H9 (cell line): ENCODE data around the gene CMTM2. TPM values are rescaled to one million over a fixed set of nuclear protein-coding genes. Genes with fewer than 3 reads are reported as not detected.

Source experiments
- DNase-seq: peaks from one replicate; pipeline ENCODE4 v3.0.0-alpha.2; 2017
- H2AFZ ChIP-seq: one replicate; pipeline ENCODE4 v1.6.1; 2013; ENCODE audit warnings: mild to moderate bottlenecking, low read length, control low read depth, moderate library complexity
- H2AK5ac ChIP-seq: 2 replicates; pipeline ENCODE4 v1.6.1; 2013; ENCODE audit warnings: low read length, control low read depth, mixed read lengths; ENCODE audit not compliant: insufficient read length
- H2BK120ac ChIP-seq: one replicate; pipeline ENCODE4 v1.6.1; 2013; ENCODE audit warnings: low read depth, mild to moderate bottlenecking, low read length, control low read depth, inconsistent platforms; ENCODE audit not compliant: poor library complexity, severe bottlenecking
- H2BK12ac ChIP-seq: 2 replicates; pipeline ENCODE4 v1.6.1; 2013; ENCODE audit warnings: low read length, control low read depth, mixed read lengths, low read depth; ENCODE audit not compliant: insufficient read length
- H2BK15ac ChIP-seq: 2 replicates; pipeline ENCODE4 v1.6.1; 2013; ENCODE audit warnings: low read depth, low read length, control low read depth
- H2BK20ac ChIP-seq: one replicate; pipeline ENCODE4 v1.6.1; 2013; ENCODE audit warnings: low read depth, mild to moderate bottlenecking, low read length, control low read depth, inconsistent platforms; ENCODE audit not compliant: poor library complexity, severe bottlenecking
- H2BK5ac ChIP-seq: 2 replicates; pipeline ENCODE4 v1.6.1; 2013; ENCODE audit warnings: low read length, control low read depth, mixed read lengths; ENCODE audit not compliant: insufficient read length
- H3K14ac ChIP-seq: 2 replicates; pipeline ENCODE4 v1.6.1; 2013; ENCODE audit warnings: low read length, control low read depth; ENCODE audit not compliant: insufficient read depth
- H3K18ac ChIP-seq: 2 replicates; pipeline ENCODE4 v1.6.1; 2013; ENCODE audit warnings: low read depth, mild to moderate bottlenecking, mixed read lengths, low read length, control low read depth; ENCODE audit not compliant: insufficient read length
- H3K23ac ChIP-seq: 2 replicates; pipeline ENCODE4 v1.6.1; 2013; ENCODE audit warnings: low read length, control low read depth, mixed read lengths, low read depth; ENCODE audit not compliant: insufficient read length
- H3K23me2 ChIP-seq: 2 replicates; pipeline ENCODE4 v1.6.1; 2013; ENCODE audit warnings: low read depth, mild to moderate bottlenecking, mixed read lengths, low read length, control low read depth; ENCODE audit not compliant: insufficient read length, poor library complexity, severe bottlenecking
- H3K27ac ChIP-seq: 2 replicates; pipeline ENCODE4 v1.5.1; 2013; ENCODE audit warnings: low read length, control low read depth, mixed read lengths, low read depth; ENCODE audit not compliant: insufficient read length
- H3K27me3 ChIP-seq: 2 replicates; pipeline ENCODE4 v1.6.1; 2013; ENCODE audit warnings: low read length, control low read depth, inconsistent platforms; ENCODE audit not compliant: insufficient read depth
- H3K4ac ChIP-seq: 2 replicates; pipeline ENCODE4 v1.6.1; 2013; ENCODE audit warnings: low read depth, mild to moderate bottlenecking, control low read depth, inconsistent platforms, low read length, moderate library complexity
- H3K4me1 ChIP-seq: 2 replicates; pipeline ENCODE4 v1.6.1; 2013; ENCODE audit warnings: low read length, control low read depth, inconsistent platforms; ENCODE audit not compliant: insufficient read depth
- H3K4me2 ChIP-seq: 2 replicates; pipeline ENCODE4 v1.6.1; 2013; ENCODE audit warnings: low read length, control low read depth, mixed read lengths; ENCODE audit not compliant: insufficient read length, insufficient read depth
- H3K56ac ChIP-seq: 2 replicates; pipeline ENCODE4 v1.6.1; 2013; ENCODE audit warnings: low read depth, mild to moderate bottlenecking, mixed read lengths, low read length, control low read depth; ENCODE audit not compliant: insufficient read length
- H3K79me1 ChIP-seq: 2 replicates; pipeline ENCODE4 v1.6.1; 2013; ENCODE audit warnings: low read depth, mild to moderate bottlenecking, moderate library complexity, low read length, control low read depth, inconsistent platforms; ENCODE audit not compliant: insufficient read depth, poor library complexity, severe bottlenecking
- H3K79me2 ChIP-seq: 2 replicates; pipeline ENCODE4 v1.6.1; 2013; ENCODE audit warnings: low read length, control low read depth, inconsistent platforms; ENCODE audit not compliant: insufficient read depth
- H3K9ac ChIP-seq: 2 replicates; pipeline ENCODE4 v1.6.1; 2013; ENCODE audit warnings: low read length, control low read depth, mixed read lengths; ENCODE audit not compliant: insufficient read length; ENCODE audit errors: extremely low read depth
- H3K9me3 ChIP-seq: one replicate; pipeline ENCODE4 v1.6.1; 2013; ENCODE audit warnings: low read depth, low read length, inconsistent platforms; ENCODE audit not compliant: control insufficient read depth
- H3T11ph ChIP-seq: one replicate; pipeline ENCODE4 v1.6.1; 2013; ENCODE audit warnings: mild to moderate bottlenecking, low read length, control low read depth, inconsistent platforms
- H4K20me1 ChIP-seq: one replicate; pipeline ENCODE4 v1.6.1; 2013; ENCODE audit not compliant: control insufficient read depth, insufficient read length, insufficient read depth
- H4K5ac ChIP-seq: 2 replicates; pipeline ENCODE4 v1.6.1; 2013; ENCODE audit warnings: low read depth, mild to moderate bottlenecking, mixed read lengths, low read length, control low read depth; ENCODE audit not compliant: insufficient read length
- H4K8ac ChIP-seq: replicated peaks from 2 replicates; pipeline ENCODE4 v1.6.1; 2013; ENCODE audit warnings: low read length, control low read depth, mixed read lengths, low read depth; ENCODE audit not compliant: insufficient read length
- H4K91ac ChIP-seq: 2 replicates; pipeline ENCODE4 v1.6.1; 2013; ENCODE audit warnings: low read depth, mild to moderate bottlenecking, moderate library complexity, mixed read lengths, low read length, control low read depth; ENCODE audit not compliant: insufficient read length
- H3K27ac Mint-ChIP-seq, 3 experiments: 2 replicates in 2 of 3; 3 replicates in 1 of 3; pipeline ENCODE4 v1.8.0; 2020 to 2021; ENCODE audit warnings: mixed read lengths in 3 of 3, mild to moderate bottlenecking in 1 of 3, moderate library complexity in 1 of 3
- H3K27me3 Mint-ChIP-seq: 2 replicates; pipeline ENCODE4 v1.8.0; 2021; ENCODE audit warnings: low read depth, mild to moderate bottlenecking, moderate library complexity, mixed read lengths
- H3K36me3 Mint-ChIP-seq, 3 experiments: 2 replicates in 2 of 3; 3 replicates in 1 of 3; pipeline ENCODE4 v1.8.0; 2020 to 2021; ENCODE audit warnings: low read depth in 3 of 3, mixed read lengths in 3 of 3; ENCODE audit not compliant: insufficient read depth in 1 of 3
- H3K4me1 Mint-ChIP-seq, 2 experiments: 2 replicates each; pipeline ENCODE4 v1.8.0; 2020; ENCODE audit warnings: mixed read lengths in 2 of 2
- H3K4me3 Mint-ChIP-seq, 2 experiments: 2 replicates in 1 of 2; 3 replicates in 1 of 2; pipeline ENCODE4 v1.8.0; 2020 to 2021; ENCODE audit warnings: mild to moderate bottlenecking in 2 of 2, mixed read lengths in 2 of 2, moderate library complexity in 1 of 2
- H3K9me3 Mint-ChIP-seq, 2 experiments: 2 replicates in 1 of 2; 3 replicates in 1 of 2; pipeline ENCODE4 v1.8.0; 2020; ENCODE audit warnings: mild to moderate bottlenecking in 2 of 2, mixed read lengths in 2 of 2, moderate library complexity in 1 of 2
- WGBS: extraction: QIAGEN DNeasy Blood & Tissue Kit; methylation state at CpG from one replicate; pipeline ENCODE4 v1.1.7; 2013; ENCODE audit warnings: missing lambda C conversion rate, low lambda C conversion rate, mixed read lengths; ENCODE audit not compliant: insufficient read length; ENCODE audit errors: extremely low coverage; 5-methylcytosine and 5-hydroxymethylcytosine counted together
- total RNA-seq: library from RNA; stranded (reverse); gene quantifications from 2 replicates; pipeline ENCODE4 v1.2.1, GENCODE V29; 2021
- TF ChIP-seq, protein P1 (sequence below): fragments of 200-600 bp; sonication (generic); conservative IDR thresholded peaks from 3 replicates; pipeline ENCODE4 v1.8.0; 2021; ENCODE audit warnings: antibody characterized with exemption, mild to moderate bottlenecking

CMTM2 gene
- total RNA-seq, 1 experiment from 2014 or later = not detected

DNA sequence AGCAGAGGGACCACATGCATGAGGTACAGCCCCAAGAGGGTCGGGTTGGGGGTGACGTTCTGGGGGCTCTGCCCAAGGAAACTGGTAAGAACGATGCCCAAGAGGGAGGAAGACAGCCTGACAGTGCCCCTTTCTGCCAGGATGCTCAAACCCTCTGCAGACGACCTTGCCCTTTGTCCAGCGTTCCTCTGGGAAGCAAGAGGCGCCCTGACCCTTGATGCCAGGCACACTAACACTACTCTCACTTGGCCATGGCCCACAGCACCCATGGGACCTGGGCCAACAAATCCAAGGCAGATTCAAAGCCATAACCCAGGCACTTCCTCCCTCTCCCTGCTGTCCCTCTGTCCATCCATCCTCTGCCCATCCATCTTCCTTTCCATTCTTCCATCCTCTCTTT is 49.8 kb upstream of the CMTM2 start:
- no peaks in the 10 kb centered on the region for H3K23me2 ChIP-seq
- H3K14ac ChIP-seq = no peak overlapping the region
- no peak overlapping the region for H3K56ac ChIP-seq
- H2BK15ac ChIP-seq = no peak overlapping the region
- no peaks in the 10 kb centered on the region for H4K20me1 ChIP-seq
- H3K4me2 ChIP-seq = no peak overlapping the region
- no peaks in the 10 kb centered on the region for H3K4me1 Mint-ChIP-seq
- no peak overlapping the region for H3K4ac ChIP-seq
- H3K79me1 ChIP-seq = no peaks in the 10 kb centered on the region
- H3K9me3 Mint-ChIP-seq = no peaks in the 10 kb centered on the region
- H2BK20ac ChIP-seq = no peak overlapping the region
- no peak overlapping the region for H3K18ac ChIP-seq
- H2BK12ac ChIP-seq = no peak overlapping the region
- H2BK5ac ChIP-seq = no peak overlapping the region
- H2AFZ ChIP-seq = no peak overlapping the region
- no peak overlapping the region for H3K9ac ChIP-seq
- no peak for DNase-seq
- H3K79me2 ChIP-seq = no peaks in the 10 kb centered on the region
- H3K9me3 ChIP-seq = no peaks in the 10 kb centered on the region
- no peak overlapping the region for H3K27ac Mint-ChIP-seq
- no peak overlapping the region for H4K8ac ChIP-seq
- H3K4me3 Mint-ChIP-seq = no peak overlapping the region
- TF ChIP-seq, protein P1, sequence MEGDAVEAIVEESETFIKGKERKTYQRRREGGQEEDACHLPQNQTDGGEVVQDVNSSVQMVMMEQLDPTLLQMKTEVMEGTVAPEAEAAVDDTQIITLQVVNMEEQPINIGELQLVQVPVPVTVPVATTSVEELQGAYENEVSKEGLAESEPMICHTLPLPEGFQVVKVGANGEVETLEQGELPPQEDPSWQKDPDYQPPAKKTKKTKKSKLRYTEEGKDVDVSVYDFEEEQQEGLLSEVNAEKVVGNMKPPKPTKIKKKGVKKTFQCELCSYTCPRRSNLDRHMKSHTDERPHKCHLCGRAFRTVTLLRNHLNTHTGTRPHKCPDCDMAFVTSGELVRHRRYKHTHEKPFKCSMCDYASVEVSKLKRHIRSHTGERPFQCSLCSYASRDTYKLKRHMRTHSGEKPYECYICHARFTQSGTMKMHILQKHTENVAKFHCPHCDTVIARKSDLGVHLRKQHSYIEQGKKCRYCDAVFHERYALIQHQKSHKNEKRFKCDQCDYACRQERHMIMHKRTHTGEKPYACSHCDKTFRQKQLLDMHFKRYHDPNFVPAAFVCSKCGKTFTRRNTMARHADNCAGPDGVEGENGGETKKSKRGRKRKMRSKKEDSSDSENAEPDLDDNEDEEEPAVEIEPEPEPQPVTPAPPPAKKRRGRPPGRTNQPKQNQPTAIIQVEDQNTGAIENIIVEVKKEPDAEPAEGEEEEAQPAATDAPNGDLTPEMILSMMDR = no peak
- peaks cover 2% of the 10 kb centered on the region; the same call in 1 of the 2 replicates for H3K27me3 Mint-ChIP-seq
- H3K27ac ChIP-seq = no peak overlapping the region
- peaks cover 0 to 6% (median 0%) of the 10 kb centered on the region in 3 experiments; a peak in 4 of 7 replicates for H3K36me3 Mint-ChIP-seq
- H2BK120ac ChIP-seq = no peak overlapping the region
- no peak overlapping the region for H2AK5ac ChIP-seq
- no peak overlapping the region for H3K23ac ChIP-seq
- no peaks in the 10 kb centered on the region for H3K27me3 ChIP-seq
- H4K91ac ChIP-seq = no peak overlapping the region
- no peak overlapping the region for H3T11ph ChIP-seq
- H3K4me1 ChIP-seq = no peaks in the 10 kb centered on the region
- no CpG with 5 or more reads among the region's 6 CpGs for WGBS
- H4K5ac ChIP-seq = no peak overlapping the region
